Measurements from ENCODE around the gene LPIN1.

DNA sequence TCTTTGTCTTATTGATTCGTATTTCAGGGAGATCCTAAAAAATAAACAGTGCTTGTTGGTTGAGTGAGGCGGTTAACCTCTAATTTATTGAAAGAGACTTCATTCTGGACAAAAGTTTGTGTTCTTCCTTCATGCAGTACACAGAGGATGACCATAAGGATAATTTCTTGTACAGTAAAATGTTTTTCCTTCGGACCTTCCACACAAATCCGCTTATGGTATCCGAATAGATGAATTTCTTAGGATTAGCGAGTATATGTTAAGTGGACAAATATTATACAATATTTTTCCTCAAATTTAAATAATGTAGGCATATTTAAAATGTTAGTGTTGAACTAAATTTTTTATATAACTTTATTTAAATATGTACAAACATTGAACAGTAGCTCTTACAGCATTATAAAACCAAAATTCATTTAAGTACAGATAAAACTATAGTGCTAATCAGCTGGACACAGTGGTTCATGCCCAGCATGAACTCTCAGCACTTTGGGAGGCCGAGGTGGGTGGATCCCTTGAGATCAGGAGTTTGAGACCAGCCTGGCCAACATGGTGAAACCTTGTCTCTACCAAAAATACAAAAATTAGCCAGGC, 84.4 kb downstream of the LPIN1 start:
- TF ChIP-seq, protein P1, sequence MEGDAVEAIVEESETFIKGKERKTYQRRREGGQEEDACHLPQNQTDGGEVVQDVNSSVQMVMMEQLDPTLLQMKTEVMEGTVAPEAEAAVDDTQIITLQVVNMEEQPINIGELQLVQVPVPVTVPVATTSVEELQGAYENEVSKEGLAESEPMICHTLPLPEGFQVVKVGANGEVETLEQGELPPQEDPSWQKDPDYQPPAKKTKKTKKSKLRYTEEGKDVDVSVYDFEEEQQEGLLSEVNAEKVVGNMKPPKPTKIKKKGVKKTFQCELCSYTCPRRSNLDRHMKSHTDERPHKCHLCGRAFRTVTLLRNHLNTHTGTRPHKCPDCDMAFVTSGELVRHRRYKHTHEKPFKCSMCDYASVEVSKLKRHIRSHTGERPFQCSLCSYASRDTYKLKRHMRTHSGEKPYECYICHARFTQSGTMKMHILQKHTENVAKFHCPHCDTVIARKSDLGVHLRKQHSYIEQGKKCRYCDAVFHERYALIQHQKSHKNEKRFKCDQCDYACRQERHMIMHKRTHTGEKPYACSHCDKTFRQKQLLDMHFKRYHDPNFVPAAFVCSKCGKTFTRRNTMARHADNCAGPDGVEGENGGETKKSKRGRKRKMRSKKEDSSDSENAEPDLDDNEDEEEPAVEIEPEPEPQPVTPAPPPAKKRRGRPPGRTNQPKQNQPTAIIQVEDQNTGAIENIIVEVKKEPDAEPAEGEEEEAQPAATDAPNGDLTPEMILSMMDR (IDR thresholded peaks at IDR 0.05), result no peak
- TF ChIP-seq POLR2A (IDR thresholded peaks at IDR 0.05) (no peak), POLR2AphosphoS5 (IDR thresholded peaks at IDR 0.05) (no peak)

All from breast epithelium (tissue), 3 donors.